ENCODE measurements around the gene ATXN7L2. TPM values are rescaled to one million over a fixed set of nuclear protein-coding genes. Genes with fewer than 3 reads are reported as not detected.
"Not testable (repeated sequence)": the region's sequence is repeated elsewhere in the genome, so short reads cannot be mapped to it uniquely, and the experiment has no call there.

Gene ATXN7L2
- total RNA-seq, 2 donors from 2014 or later: 5.1 to 6.1 TPM

DNA sequence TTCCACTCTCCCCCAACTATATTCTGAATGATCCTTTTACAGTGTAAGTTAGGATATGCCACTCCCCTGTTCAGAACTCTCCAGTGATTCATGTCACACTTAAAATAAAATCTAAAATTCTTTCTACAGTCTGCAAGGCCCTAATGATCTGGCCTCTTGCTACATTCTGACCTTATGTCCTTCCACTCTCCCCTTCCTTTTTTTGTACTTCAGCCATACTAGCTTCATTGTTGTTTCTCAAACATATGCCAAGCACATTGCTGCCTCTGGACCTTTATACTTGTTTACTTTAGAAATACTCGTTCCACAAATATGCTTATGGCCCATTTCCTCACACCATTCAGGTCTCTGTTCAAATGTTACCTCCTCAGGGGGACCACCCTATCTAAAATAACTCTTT is 42.6 kb upstream of the ATXN7L2 start:
- Histone ChIP-seq H3K9ac (ENCODE audit: extremely low read depth, low read length, poor library complexity, severe bottlenecking) (no peak overlapping the region), H3K4me1 (ENCODE audit: control insufficient read depth, insufficient read depth, low read length) (no peaks in the 10 kb centered on the region), H3K36me3 (ENCODE audit: control insufficient read depth, insufficient read depth, low read length) (no peaks in the 10 kb centered on the region), H3K4me3 (ENCODE audit: low read length) (no peak overlapping the region), H3K27ac (ENCODE audit: low read depth, low read length) (no peak overlapping the region), H3K27me3 (ENCODE audit: control insufficient read depth, insufficient read depth, low read length, poor library complexity, severe bottlenecking) (peaks cover 25% of the 10 kb centered on the region), H3K9me3 (ENCODE audit: control insufficient read depth, low read length) (no peaks in the 10 kb centered on the region)
- Mint-ChIP-seq H3K27me3 (ENCODE audit: insufficient read depth) (peaks cover 11% of the 10 kb centered on the region), H3K36me3 (ENCODE audit: low read depth) (no peaks in the 10 kb centered on the region), H3K27ac (no peak overlapping the region), H3K9me3 (no peaks in the 10 kb centered on the region), H3K4me1 (no peaks in the 10 kb centered on the region), H3K4me3 (no peak overlapping the region)
- no peak for DNase-seq
- TF ChIP-seq, protein P1, sequence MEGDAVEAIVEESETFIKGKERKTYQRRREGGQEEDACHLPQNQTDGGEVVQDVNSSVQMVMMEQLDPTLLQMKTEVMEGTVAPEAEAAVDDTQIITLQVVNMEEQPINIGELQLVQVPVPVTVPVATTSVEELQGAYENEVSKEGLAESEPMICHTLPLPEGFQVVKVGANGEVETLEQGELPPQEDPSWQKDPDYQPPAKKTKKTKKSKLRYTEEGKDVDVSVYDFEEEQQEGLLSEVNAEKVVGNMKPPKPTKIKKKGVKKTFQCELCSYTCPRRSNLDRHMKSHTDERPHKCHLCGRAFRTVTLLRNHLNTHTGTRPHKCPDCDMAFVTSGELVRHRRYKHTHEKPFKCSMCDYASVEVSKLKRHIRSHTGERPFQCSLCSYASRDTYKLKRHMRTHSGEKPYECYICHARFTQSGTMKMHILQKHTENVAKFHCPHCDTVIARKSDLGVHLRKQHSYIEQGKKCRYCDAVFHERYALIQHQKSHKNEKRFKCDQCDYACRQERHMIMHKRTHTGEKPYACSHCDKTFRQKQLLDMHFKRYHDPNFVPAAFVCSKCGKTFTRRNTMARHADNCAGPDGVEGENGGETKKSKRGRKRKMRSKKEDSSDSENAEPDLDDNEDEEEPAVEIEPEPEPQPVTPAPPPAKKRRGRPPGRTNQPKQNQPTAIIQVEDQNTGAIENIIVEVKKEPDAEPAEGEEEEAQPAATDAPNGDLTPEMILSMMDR (conservative IDR thresholded peaks at IDR 0.05): no peak
- WGBS, 2 experiments (ENCODE audit: insufficient coverage in 1 of 2, insufficient read length in 1 of 2): 69 to 73% methylated on average over 1 of the region's 1 CpG

DNA sequence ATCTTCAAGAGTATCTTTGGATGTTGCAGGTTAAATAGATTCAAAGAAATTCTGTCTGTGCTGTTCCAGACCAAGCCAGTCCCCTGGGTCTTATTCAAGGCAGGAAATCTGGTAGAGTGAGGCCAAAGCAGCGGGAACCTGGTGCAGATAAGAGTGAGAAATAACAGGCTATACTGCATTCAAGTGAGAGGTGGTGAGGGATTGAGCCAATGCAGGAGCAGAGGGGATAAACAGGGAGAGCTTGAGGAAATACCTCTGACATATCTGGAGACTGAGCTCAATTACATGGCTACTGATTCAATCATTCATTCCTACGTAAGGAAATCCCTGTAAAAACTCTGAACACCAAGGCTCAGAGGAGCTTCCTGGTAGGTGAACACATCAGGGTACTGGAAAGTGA is 40.2 kb upstream of the ATXN7L2 start:
- 85 to 89% methylated on average over 2 of the region's 2 CpGs for WGBS, 2 experiments (ENCODE audit: insufficient coverage in 1 of 2, insufficient read length in 1 of 2)
- Mint-ChIP-seq H3K27ac (no peak overlapping the region), H3K9me3 (no peaks in the 10 kb centered on the region), H3K4me1 (peaks cover 9% of the 10 kb centered on the region), H3K4me3 (no peak overlapping the region), H3K36me3 (ENCODE audit: low read depth) (no peaks in the 10 kb centered on the region), H3K27me3 (ENCODE audit: insufficient read depth) (peaks cover 12% of the 10 kb centered on the region)
- Histone ChIP-seq H3K9me3 (ENCODE audit: control insufficient read depth, low read length) (no peaks in the 10 kb centered on the region), H3K4me1 (ENCODE audit: control insufficient read depth, insufficient read depth, low read length) (no peaks in the 10 kb centered on the region), H3K27ac (ENCODE audit: low read depth, low read length) (no peak overlapping the region), H3K9ac (ENCODE audit: extremely low read depth, low read length, poor library complexity, severe bottlenecking) (no peak overlapping the region), H3K27me3 (ENCODE audit: control insufficient read depth, insufficient read depth, low read length, poor library complexity, severe bottlenecking) (peaks cover 25% of the 10 kb centered on the region), H3K36me3 (ENCODE audit: control insufficient read depth, insufficient read depth, low read length) (no peaks in the 10 kb centered on the region), H3K4me3 (ENCODE audit: low read length) (no peak overlapping the region)
- TF ChIP-seq, protein P1 (conservative IDR thresholded peaks at IDR 0.05): no peak
- DNase-seq: no peak

DNA sequence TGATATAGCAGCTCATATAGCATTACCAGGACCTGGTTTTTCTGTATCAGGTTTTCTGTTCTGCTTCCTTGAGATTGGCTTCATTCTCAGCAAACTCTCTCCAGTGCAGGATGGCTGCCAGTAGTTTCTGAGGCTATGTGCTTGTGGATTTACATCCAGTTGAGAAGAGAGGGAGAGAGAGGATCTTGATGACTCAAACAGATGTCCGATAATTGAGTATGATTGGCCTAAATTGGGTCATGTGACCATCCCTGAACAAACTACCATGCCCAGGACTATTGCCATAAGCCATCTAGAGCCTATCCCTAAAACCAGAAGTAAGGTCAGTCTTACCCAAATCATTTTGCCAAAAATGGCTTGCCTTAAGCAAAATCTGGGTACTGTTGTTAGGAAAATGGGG is 39.4 kb upstream of the ATXN7L2 start:
- Mint-ChIP-seq H3K36me3 (ENCODE audit: low read depth) (no peaks in the 10 kb centered on the region), H3K4me1 (peaks cover 9% of the 10 kb centered on the region), H3K9me3 (no peaks in the 10 kb centered on the region), H3K4me3 (no peak overlapping the region), H3K27ac (no peak overlapping the region), H3K27me3 (ENCODE audit: insufficient read depth) (peaks cover 12% of the 10 kb centered on the region)
- WGBS, 2 experiments (ENCODE audit: insufficient coverage in 1 of 2, insufficient read length in 1 of 2): 80 to 100% methylated on average over 1 of the region's 1 CpG
- no peak overlapping the region for H3K27ac ChIP-seq (ENCODE audit: low read depth, low read length)
- no peaks in the 10 kb centered on the region for H3K4me1 ChIP-seq (ENCODE audit: control insufficient read depth, insufficient read depth, low read length)
- no peak overlapping the region for H3K4me3 ChIP-seq (ENCODE audit: low read length)
- no peaks in the 10 kb centered on the region for H3K36me3 ChIP-seq (ENCODE audit: control insufficient read depth, insufficient read depth, low read length)
- TF ChIP-seq, protein P1 (conservative IDR thresholded peaks at IDR 0.05): no peak
- no peak for DNase-seq
- no peak overlapping the region for H3K9ac ChIP-seq (ENCODE audit: extremely low read depth, low read length, poor library complexity, severe bottlenecking)
- no peaks in the 10 kb centered on the region for H3K9me3 ChIP-seq (ENCODE audit: control insufficient read depth, low read length)
- peaks cover 25% of the 10 kb centered on the region for H3K27me3 ChIP-seq (ENCODE audit: control insufficient read depth, insufficient read depth, low read length, poor library complexity, severe bottlenecking)

DNA sequence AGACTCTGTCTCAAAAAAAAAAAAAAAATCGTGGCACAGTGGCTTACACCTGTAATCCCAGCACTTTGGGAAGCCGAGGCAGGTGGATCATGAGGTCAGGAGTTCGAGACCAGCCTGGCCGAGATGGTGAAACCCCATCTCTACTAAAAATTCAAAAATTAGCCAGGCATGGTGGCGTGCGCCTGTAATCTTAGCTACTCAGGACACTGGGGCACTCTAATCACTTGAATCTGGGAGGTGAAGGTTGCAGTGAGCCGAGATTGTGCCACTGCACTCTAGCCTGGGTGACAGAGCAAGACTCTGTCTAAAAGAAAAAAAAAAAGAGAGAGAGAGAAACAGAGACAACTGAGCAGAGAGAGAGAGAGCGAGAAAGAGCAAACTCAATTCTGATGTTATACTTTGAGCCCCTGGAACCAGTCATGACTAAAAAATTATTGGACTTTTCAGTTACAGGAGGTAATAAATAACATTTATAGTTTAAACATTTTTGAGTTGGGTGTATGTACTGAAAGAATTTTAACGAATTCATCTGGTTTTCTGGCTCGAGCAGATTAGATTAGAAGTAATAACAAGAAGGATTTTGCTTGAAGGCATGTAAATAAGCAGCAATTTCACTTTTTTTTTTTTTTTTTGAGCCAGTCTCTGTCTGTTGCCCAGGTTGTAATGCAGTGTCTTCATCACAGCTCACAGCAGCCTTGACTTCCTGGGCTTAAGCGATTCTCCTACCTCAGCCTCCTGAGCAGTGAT is 37.6 kb upstream of the ATXN7L2 start:
- WGBS, 2 experiments (ENCODE audit: insufficient coverage in 1 of 2, insufficient read length in 1 of 2): 74 to 80% methylated on average over 8 to 11 of the region's 11 CpGs

More for the DNA sequence above, 37.6 kb upstream of the ATXN7L2 start:
- H3K4me3 ChIP-seq (ENCODE audit: low read length); H3K9me3 ChIP-seq (ENCODE audit: control insufficient read depth, low read length); H3K4me1 Mint-ChIP-seq; DNase-seq; H3K36me3 ChIP-seq (ENCODE audit: control insufficient read depth, insufficient read depth, low read length); H3K27ac ChIP-seq (ENCODE audit: low read depth, low read length); H3K4me3 Mint-ChIP-seq; H3K27ac Mint-ChIP-seq; H3K4me1 ChIP-seq (ENCODE audit: control insufficient read depth, insufficient read depth, low read length); H3K36me3 Mint-ChIP-seq (ENCODE audit: low read depth); H3K9ac ChIP-seq (ENCODE audit: extremely low read depth, low read length, poor library complexity, severe bottlenecking); H3K9me3 Mint-ChIP-seq: not testable (repeated sequence)
- peaks cover 18% of the 10 kb centered on the region for H3K27me3 Mint-ChIP-seq (ENCODE audit: insufficient read depth)
- H3K27me3 ChIP-seq (ENCODE audit: control insufficient read depth, insufficient read depth, low read length, poor library complexity, severe bottlenecking): peaks cover 27% of the 10 kb centered on the region

All from endodermal cell (in vitro differentiated cells).